OCI-LY7 (cell line): ENCODE results near the gene UBXN2A. TPM values are rescaled to one million over a fixed set of nuclear protein-coding genes. Genes with fewer than 3 reads are reported as not detected.

Source experiments
- BruUV-seq: library from RNA; stranded (reverse); fragments of 400-500 nt; replicated peaks from 2 replicates; lab custom pipeline; 2021; lab: Mats Ljungman, UMichigan
- CTCF ChIA-PET: fragments of 300-600 bp; sonication (Branson Sonifier 250); formaldehyde crosslinking; loops from one replicate; lab custom pipeline; 2022; ENCODE audit warnings: antibody characterized with exemption; ENCODE audit not compliant: unreplicated experiment; lab: Charles Lee
- POLR2A ChIA-PET: fragments of 300-600 bp; sonication (Branson Sonifier 250); formaldehyde crosslinking; loops from one replicate; lab custom pipeline; 2022; ENCODE audit warnings: antibody characterized with exemption; lab: Charles Lee
- DNase-seq: peaks from one replicate; pipeline ENCODE4 v3.0.0-alpha.2; 2015; ENCODE audit warnings: low spot score
- H2AFZ ChIP-seq: fragments of 200-600 bp; sonication (generic), shearing (Covaris generic); 2 replicates; pipeline ENCODE4 v1.6.1; 2014; ENCODE audit warnings: mild to moderate bottlenecking, antibody characterized with exemption, low read length, moderate library complexity
- H3K27ac ChIP-seq: fragments of 200-600 bp; sonication (generic); 2 replicates; pipeline ENCODE4 v1.5.1; 2014; ENCODE audit warnings: mixed run types, low read depth, mild to moderate bottlenecking, moderate library complexity, low read length, inconsistent platforms; ENCODE audit not compliant: poor library complexity, severe bottlenecking
- H3K36me3 ChIP-seq: fragments of 200-600 bp; sonication (generic); 2 replicates; pipeline ENCODE4 v1.6.1; 2014; ENCODE audit warnings: mild to moderate bottlenecking, antibody characterized with exemption, low read length, moderate library complexity, mixed read lengths; ENCODE audit not compliant: insufficient read depth
- H3K4me1 ChIP-seq: fragments of 200-600 bp; sonication (generic); 2 replicates; pipeline ENCODE4 v1.5.1; 2014; ENCODE audit warnings: mild to moderate bottlenecking, low read length; ENCODE audit not compliant: insufficient read depth, poor library complexity, severe bottlenecking
- H3K4me2 ChIP-seq: fragments of 200-600 bp; sonication (generic); 2 replicates; pipeline ENCODE4 v1.6.1; 2014; ENCODE audit warnings: mild to moderate bottlenecking, low read length
- H3K4me3 ChIP-seq: fragments of 200-600 bp; sonication (generic); 2 replicates; pipeline ENCODE4 v1.5.1; 2014; ENCODE audit warnings: mild to moderate bottlenecking, low read depth, low read length; ENCODE audit not compliant: poor library complexity, severe bottlenecking
- H3K79me2 ChIP-seq: fragments of 200-600 bp; sonication (generic); 2 replicates; pipeline ENCODE4 v1.6.1; 2016; ENCODE audit warnings: low read depth, mild to moderate bottlenecking, low read length, moderate library complexity, mixed read lengths; ENCODE audit not compliant: insufficient read depth
- H3K9me2 ChIP-seq: fragments of 200-600 bp; sonication (generic); 2 replicates; pipeline ENCODE4 v1.6.1; 2016; ENCODE audit warnings: mild to moderate bottlenecking, low read length, mixed read lengths; ENCODE audit not compliant: insufficient read depth
- H3K9me3 ChIP-seq: fragments of 200-600 bp; sonication (generic); 2 replicates; pipeline ENCODE4 v1.6.1; 2014; ENCODE audit warnings: mild to moderate bottlenecking, mixed run types, low read length, mixed read lengths
- H4K20me1 ChIP-seq: fragments of 200-600 bp; sonication (generic); 2 replicates; pipeline ENCODE4 v1.6.1; 2014; ENCODE audit warnings: mild to moderate bottlenecking, antibody characterized with exemption, low read length, moderate library complexity, mixed read lengths; ENCODE audit not compliant: insufficient read depth
- EZH2phosphoT487 ChIP-seq: fragments of 200-600 bp; sonication (generic); IDR thresholded peaks from 2 replicates; pipeline ENCODE4 v1.6.1; 2018; ENCODE audit warnings: low read depth, borderline replicate concordance, mild to moderate bottlenecking, mixed run types, antibody characterized with exemption, low read length, moderate library complexity, mixed read lengths
- intact Hi-C: fragments of 100-400 bp; cut with micrococcal nuclease; formaldehyde crosslinking; loops from one replicate; pipeline ENCODE4 v1.10.0; 2022; ENCODE audit not compliant: unreplicated experiment
- total RNA-seq, 2 experiments: library from RNA; depleted of rRNA in 1 of 2; stranded (reverse); fragments of >200 nt in 1 of 2; shearing (Covaris generic) in 1 of 2; gene quantifications; 2 replicates each; pipeline ENCODE4 v1.2.3, GENCODE V29; 2014 to 2022
- TF ChIP-seq, protein P1 (sequence below): fragments of 200-600 bp; sonication (generic); conservative IDR thresholded peaks from 2 replicates; pipeline ENCODE4 v1.5.1; 2014; ENCODE audit warnings: mild to moderate bottlenecking, antibody characterized with exemption, low read length, moderate library complexity, mixed read lengths

UBXN2A gene
- total RNA-seq, 2 experiments from 2014 or later: 10.0 to 15.4 TPM

GRCh38 chr2:23926290-23926749 lies 13.9 kb upstream of the UBXN2A start:
- intact Hi-C loops: loop anchor here (1.0 to 5.0 kb wide), 7 partner anchors 64 to 434 kb away; partner anchors contain the start of genes FKBP1B, ITSN2, SF3B6 and TP53I3
- no peaks in the 10 kb centered on the region for H3K9me2 ChIP-seq
- POLR2A ChIA-PET: interaction anchor here (0.5 to 5.2 kb wide), 18 partner anchors 12 to 157 kb away, joined by 3 to 50 read pairs (median 6); partner anchors contain the start of genes SF3B6, TP53I3, UBXN2A and WDCP
- H3K4me1 ChIP-seq: peaks cover 38% of the 10 kb centered on the region
- peak overlapping the region; percentile 76 for H3K27ac ChIP-seq
- no peaks in the 10 kb centered on the region for H3K36me3 ChIP-seq
- no TSS peak for BruUV-seq
- H3K4me3 ChIP-seq: peak overlapping the region; percentile 89
- CTCF ChIA-PET: interaction anchor here (0.9 to 2.1 kb wide), 4 partner anchors 13 to 150 kb away, joined by 3 to 15 read pairs (median 7); partner anchors contain the start of genes SF3B6, UBXN2A and WDCP
- H3K9me3 ChIP-seq: no peaks in the 10 kb centered on the region
- H3K79me2 ChIP-seq: peaks cover 35% of the 10 kb centered on the region; the same call in 1 of the 2 replicates
- H4K20me1 ChIP-seq: peaks cover 7% of the 10 kb centered on the region; the same call in 1 of the 2 replicates
- H3K4me2 ChIP-seq: peak overlapping the region; percentile 100
- peak; percentile 60 for DNase-seq
- H2AFZ ChIP-seq: peak overlapping the region; percentile 86
- TF ChIP-seq, protein P1, sequence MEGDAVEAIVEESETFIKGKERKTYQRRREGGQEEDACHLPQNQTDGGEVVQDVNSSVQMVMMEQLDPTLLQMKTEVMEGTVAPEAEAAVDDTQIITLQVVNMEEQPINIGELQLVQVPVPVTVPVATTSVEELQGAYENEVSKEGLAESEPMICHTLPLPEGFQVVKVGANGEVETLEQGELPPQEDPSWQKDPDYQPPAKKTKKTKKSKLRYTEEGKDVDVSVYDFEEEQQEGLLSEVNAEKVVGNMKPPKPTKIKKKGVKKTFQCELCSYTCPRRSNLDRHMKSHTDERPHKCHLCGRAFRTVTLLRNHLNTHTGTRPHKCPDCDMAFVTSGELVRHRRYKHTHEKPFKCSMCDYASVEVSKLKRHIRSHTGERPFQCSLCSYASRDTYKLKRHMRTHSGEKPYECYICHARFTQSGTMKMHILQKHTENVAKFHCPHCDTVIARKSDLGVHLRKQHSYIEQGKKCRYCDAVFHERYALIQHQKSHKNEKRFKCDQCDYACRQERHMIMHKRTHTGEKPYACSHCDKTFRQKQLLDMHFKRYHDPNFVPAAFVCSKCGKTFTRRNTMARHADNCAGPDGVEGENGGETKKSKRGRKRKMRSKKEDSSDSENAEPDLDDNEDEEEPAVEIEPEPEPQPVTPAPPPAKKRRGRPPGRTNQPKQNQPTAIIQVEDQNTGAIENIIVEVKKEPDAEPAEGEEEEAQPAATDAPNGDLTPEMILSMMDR: no peak
- TF ChIP-seq EZH2phosphoT487: no peak

DNA sequence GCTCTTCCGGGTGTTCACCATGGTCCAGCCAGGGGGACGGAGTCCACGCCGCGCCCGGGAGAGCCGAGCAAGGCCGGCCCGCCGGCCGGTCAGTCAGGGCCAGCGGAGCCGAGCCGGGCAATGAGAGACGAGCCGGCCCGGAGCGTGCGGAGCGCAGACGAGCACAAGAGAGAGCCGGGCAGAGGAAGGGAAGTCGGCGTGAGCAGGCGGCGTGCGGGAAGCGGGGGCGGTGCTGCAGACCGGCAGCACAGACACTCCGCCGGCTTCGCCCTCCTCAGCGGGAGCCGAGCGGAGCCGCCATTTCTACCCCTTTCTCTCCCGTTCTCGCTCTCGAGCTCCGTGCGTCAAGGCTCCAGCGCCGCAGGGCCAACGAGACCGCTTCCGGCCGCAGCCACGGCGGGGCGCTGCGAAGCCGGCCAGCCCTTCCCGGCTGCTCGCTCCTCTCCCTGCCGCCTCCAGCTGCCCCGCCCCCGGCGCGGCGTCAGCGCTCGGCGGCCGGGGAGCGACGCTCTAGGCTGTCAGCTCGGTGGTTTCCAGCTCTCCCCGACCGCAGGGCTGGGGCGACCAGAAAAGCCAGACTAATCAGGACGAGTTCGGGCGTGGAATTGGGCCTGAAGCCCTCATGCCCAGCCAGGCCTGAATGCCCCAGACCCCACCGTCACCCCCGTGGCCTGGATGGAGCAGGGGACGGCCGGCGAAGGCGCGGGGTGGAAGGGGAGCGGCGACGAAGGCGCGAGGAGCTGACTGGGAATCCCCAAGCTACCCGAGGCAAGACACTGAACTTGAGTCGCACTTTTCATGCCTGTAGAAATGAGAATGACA lies 13.3 kb upstream of the UBXN2A start, which contains the start of gene ATAD2B:
Gene ATAD2B (minus strand): TSS at position 374 of the 822 bp plus-strand sequence. CDS start 353 bp downstream, at position 21.
- H3K36me3 ChIP-seq: no peaks in the 10 kb centered on the region
- intact Hi-C loops: loop anchor here (1.0 to 5.0 kb wide), 9 partner anchors 13 to 434 kb away; partner anchors contain the start of genes FKBP1B, ITSN2, SF3B6 and TP53I3
- H3K9me2 ChIP-seq: no peaks in the 10 kb centered on the region
- H3K4me2 ChIP-seq: peak within 1 kb of the TSS; percentile 100
- H4K20me1 ChIP-seq: peaks cover 7% of the 10 kb centered on the region; the same call in 1 of the 2 replicates
- CTCF ChIA-PET: interaction anchor here (0.7 to 2.1 kb wide), 3 partner anchors 13 to 152 kb away, joined by 4 to 15 read pairs (median 11); partner anchors contain the start of gene UBXN2A
- H2AFZ ChIP-seq: peak within 1 kb of the TSS; percentile 88
- POLR2A ChIA-PET: interaction anchor here (0.5 to 5.2 kb wide), 21 partner anchors 11 to 217 kb away, joined by 3 to 50 read pairs (median 5); partner anchors contain the start of genes SF3B6, TP53I3, UBXN2A and WDCP
- peak; percentile 96 for DNase-seq
- peak within 1 kb of the TSS; percentile 76 for H3K27ac ChIP-seq
- peak within 1 kb of the TSS; percentile 89 for H3K4me3 ChIP-seq
- H3K79me2 ChIP-seq: peaks cover 32% of the 10 kb centered on the region; the same call in 1 of the 2 replicates
- BruUV-seq: no TSS peak
- peaks cover 37% of the 10 kb centered on the region for H3K4me1 ChIP-seq
- TF ChIP-seq, protein P1: peak; percentile 80
- no peak for TF ChIP-seq EZH2phosphoT487
- H3K9me3 ChIP-seq: no peaks in the 10 kb centered on the region
